NOMO-1 treated with dmso at 0.1 percent for 144 hours (cell line): ENCODE results near the gene MIGA2.

ENCODE experiments used
- DNase-seq: peaks from one replicate; lab custom pipeline; 2025; ENCODE audit not compliant: unreplicated experiment; lab: John Stamatoyannopoulos, UW

Gene MIGA2

DNA sequence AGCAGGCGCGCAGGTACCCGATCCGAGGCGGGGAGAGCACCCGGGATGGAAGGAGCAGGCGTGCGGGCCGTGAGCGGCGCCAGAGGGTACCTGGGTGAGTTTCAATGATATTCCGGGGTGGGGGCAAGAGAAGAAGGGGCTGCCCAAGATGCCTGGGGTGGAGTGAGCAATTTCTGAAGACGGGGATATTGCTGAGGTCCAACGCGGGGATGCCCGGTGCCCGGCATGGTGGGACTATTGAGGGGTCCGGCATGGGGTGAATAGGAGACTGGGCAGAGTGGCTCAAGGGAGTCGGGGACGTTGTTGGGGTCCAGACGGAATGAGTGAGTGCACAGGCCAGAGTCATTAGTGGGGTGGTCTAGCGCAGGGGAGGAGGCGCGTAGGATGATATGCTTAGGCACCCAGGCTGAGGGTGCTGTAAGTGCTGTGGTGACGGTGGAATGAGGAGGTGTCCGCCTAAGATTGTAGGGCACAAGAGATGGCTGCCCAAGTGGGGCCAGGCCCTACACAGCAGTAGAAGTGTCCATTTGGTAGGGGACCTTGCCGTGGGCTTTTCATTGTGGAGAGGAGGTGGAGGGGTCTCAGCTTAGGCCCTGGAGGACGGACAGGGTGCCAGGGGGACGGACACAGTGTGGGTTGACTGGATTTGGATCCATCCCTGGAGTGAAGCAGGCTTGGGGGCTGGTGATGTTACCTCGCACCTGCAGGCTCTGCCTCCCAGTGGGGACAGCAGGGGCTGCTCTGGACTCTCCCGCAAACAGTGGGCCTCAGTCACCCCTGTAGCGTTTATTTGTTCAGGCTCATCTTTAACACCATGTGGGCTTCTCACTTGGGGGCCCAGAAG is 719 bp downstream of the MIGA2 start:
- no peak for DNase-seq

DNA sequence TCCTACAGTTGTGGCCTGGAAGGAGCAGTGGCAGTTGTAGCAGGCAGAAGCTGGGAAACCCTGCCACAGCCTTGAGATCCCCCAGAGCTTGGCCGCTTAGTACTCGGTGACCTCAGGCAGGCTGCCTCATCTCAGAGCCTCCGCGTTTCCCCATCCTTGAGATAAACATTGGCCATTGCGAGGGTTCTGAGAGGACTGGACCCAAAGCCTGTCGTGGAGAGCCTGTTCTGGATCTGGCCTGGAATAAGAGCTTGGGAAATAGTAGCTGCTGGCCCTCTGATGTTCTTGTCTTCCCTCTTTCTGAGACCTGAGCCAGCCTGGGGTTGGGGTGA is 1.3 kb downstream of the MIGA2 start:
- DNase-seq, result no peak

DNA sequence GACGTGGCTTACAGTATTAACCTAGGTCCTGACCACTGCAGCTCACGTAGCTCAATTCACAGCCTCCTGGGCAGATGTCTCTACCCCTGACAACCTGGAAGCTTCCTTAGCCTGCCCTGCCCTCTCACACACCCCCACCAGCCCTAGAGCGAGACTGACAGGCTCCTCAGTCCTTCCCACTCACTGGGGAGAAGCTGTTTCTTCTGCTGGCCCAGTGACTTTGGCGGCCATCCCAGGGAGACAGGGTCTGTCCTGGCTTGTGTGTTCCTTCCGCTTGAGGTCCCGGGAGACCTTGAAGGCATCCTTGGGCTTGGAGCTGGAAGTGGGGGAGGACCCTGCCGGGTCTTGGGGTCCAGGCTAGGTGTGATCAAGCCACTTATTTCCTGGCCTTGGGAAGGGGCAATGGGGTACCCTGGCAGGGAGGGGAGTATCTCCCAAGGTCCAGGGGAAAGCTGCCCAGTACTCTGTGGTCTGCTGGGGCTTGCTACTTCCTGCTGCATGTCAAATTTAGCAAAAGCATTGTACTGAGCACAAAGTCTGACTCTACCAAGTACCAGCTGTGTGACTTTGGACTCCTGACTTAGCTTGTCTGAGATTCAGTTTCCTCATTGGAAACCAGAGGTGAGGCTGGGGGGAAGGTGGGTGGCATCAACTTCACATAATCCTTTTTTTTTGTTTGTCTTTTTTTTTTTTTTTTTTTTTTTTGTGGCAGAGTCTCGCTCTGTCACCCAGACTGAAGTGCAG is 1.9 kb downstream of the MIGA2 start:
- DNase-seq, result no peak

DNA sequence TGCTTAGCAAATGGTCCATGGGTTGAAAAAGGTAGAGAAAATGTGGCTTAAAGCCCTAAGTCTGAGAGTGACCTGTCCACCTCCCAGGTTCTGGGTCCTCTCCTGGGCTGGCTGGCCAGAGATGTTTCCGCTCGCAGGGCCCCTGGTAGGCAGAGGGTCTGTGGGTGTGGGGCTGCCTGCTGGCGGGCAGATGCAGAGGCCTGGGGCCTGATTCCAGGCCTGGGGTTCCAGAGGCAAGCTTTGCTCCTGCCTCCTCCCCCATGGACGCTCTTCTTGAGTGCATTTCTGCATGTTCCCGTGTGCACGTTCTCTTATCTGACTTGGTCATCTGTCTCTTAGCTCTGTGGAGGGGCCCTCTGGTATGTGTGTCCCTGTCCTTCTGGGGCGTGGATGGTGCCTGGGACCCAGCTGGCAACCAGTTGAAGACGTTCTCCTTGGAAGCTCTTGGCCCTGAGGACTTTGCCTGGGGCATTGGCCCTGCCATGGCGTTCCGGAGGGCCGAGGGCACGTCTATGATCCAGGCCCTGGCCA is 3.8 kb downstream of the MIGA2 start:
- no peak for DNase-seq

DNA sequence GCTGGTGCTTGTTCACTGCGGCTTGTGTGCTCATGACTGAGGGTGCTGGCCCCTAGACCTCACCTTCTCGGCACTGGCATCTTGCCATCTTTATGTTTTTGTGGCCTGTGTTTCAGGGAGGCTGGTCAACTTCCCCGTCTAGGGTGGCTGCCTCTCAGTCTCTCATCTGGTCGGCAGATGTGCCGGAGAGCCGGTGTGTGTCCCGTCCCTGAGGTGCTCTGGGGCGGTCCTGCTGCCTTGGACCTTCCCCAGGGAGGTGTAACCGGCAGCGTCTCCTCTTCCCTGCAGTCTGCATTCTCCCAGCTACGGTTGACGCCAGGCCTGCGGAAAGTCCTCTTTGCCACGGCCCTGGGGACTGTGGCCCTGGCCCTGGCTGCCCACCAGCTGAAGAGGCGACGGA is 5.6 kb downstream of the MIGA2 start:
- DNase-seq, result no peak

DNA sequence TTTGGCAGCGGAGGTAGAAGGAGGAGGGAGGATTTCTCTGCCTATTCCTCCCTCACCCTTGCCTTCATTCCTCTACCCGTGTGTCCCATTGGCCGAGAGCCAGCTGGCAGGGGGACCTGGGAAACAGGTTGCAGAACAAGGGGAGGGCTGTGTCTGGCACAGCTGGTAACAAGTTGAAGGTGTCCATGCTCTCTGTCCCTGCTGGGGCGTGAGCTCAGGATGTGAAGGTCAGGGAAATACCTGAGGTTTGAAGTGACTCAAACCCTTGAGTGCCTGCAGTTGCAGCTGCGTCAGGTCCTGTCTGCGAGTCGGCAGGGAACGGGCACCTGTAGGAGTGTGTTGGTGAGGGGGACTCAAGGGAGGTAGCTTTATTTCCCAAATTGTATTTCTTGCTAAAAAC is 16.2 kb downstream of the MIGA2 start:
- no peak for DNase-seq

DNA sequence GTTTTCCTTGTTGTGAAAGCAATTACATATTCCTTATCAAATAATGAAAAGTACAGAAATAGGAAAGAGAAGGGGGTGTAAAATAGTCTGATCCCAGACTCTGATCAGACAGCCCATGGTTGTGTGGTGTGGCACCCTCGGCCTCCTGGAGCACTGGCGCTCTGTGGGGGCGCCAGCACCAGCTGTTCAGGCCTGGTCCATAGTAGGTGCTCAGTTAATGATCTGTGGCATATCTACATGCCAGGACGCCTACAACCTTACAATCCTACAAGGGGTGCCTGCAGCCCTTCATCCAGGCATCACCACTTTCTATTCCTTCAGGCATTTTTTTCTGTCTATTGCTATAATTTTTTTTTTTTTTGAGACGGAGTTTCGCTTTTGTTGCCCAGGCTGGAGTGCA is 16.6 kb downstream of the MIGA2 start:
- no peak for DNase-seq

DNA sequence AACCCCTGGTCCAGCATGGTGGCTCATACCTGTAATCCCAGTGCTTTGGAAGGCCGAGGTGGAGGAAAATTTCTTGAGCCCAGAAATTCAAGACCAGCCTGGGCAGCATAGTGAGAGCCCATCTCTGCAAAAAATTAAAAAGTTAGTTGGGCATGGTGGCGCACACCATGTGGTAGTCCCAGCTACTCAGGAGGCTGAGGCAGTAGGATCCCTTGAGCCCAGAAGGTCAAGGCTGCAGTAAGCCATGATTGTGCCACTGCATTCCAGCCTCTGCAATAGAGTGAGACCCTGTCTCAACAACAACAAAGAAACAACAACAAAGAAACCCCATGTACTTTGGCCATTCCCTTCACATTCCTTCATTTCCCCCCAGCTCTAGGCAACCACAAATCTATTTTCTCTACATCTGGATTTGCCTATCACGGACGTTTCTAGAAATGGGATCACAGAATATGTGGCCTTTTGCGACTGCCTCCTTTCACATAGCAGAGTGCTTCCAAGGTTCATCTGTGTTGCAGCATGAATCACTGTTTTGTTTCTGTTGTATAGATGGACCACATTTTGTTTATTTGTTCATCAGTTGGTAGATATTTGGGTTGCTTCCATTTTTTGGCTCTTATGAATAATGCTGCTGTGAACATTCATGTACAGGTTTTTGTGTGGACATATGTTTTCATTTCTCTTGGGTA is 17.9 kb downstream of the MIGA2 start:
- no peak for DNase-seq

DNA sequence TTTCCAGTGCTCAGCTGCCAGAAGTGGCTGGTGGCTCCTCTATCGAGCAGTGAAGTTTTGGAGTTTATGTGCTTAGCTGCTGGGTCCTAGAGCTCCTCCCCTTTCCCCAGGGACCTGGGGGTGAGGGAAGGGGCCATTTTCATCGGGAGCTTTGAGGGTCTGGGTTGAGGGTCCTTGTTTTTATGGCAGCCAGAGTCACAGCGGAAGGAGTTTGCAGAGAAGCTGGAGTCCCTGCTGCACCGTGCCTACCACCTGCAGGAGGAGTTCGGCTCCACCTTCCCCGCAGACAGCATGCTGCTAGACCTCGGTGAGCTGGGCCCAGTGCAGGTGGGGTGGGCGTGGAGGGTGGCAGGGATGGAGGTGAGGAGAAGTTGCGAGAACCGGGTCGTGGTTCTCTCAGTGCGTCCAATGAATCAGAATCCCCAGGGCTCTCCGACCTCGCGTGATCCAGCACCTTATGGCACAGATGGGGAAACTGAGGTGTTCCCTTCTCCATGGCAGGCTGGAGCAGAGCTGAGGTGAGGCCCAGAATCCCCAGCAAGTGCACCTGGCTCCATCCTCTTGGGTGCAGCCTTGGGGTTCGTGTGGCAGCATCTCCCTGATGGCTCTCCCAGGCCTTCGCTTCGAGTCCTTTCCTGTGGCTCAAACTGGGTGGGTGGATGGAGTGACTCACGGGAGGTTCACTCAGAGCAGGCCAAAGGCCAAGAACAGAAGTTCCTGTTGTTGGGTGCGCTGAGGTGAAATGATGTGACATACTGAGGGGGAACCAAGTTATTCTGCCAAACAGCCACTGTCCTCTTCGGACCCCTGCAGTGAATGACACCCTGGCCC is 22.8 kb downstream of the MIGA2 start:
- no peak for DNase-seq

DNA sequence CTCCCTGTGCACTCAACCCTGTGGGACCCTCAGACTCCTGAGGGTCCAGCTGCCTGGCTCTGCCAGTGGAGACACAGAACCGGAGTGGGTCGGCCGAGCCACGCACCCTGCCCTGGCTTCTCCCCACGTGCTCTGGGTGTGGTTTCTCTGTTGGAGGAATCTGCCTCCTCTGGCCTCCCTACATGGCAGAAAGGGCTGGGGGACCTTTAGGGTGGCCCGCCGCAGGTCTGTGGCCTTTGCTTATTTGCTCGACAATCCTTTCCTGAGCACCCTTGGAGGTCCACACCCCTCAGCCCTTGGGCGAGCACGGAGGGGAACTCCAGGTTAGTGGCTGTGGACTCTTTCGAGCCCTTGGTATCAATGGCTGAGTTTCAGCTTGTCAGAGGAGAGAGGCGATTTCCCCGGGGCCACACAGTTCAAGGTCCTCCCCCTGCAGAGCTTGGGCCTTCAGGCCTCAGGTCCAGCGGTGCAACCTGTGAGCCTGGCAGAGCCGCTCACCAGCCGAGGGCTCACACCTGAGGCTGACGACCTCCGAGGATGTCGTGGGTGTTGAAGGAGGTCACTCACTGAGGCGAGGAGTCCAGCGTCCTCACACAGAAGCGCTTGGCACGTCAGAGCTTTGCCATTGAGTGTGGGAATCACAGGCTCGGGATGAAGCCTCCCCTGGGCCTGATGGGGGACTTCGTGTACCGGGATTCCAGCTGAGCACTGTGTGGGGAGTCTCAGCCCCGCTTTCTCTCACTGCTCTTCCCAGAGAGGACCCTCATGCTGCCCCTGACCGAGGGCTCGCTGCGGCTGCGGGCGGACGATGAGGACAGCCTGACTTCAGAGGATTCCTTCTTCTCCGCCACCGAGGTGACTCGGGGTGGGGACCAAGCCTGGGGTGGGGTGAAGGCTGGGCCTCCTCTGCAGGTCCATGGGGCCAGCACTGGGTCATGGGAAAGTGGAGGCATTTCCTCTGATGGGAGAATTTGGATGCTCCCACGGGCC is 23.7 kb downstream of the MIGA2 start:
- no peak for DNase-seq

DNA sequence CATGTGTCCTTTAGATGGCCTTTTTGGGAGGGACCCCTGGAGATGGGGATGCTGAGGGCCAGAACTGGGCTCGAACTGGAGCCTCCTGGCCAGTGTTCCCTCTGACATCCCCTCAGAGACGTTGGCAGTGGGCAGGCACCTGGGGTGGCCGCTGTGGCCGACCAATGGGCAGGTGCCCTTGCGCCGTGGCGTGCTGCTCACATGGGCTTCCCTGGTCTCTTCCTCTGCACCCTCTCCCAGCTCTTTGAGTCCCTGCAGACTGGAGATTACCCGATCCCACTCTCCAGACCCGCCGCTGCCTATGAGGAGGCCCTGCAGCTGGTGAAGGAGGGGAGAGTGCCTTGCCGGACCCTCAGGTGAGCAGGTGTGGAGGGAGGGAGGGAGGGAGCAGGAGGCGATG is 24.6 kb downstream of the MIGA2 start:
- DNase-seq, result no peak

DNA sequence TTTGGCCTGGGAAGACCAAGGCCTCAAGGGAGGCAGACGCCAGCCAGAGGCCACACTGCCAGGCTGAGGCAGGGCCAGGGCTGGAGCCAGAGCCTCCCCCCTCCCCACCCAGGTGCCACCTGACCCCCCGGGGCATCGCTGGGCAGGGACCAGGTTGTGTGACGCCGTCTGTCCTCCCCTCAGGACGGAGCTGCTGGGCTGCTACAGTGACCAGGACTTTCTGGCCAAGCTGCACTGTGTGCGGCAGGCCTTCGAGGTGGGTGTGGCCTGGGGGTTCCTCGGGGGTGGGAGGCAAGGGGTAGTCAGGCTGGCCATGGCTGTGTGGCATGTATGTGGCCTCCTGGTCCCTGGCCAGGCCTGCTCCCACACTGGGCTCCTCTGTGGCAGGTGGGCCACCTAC is 26.6 kb downstream of the MIGA2 start:
- no peak for DNase-seq

DNA sequence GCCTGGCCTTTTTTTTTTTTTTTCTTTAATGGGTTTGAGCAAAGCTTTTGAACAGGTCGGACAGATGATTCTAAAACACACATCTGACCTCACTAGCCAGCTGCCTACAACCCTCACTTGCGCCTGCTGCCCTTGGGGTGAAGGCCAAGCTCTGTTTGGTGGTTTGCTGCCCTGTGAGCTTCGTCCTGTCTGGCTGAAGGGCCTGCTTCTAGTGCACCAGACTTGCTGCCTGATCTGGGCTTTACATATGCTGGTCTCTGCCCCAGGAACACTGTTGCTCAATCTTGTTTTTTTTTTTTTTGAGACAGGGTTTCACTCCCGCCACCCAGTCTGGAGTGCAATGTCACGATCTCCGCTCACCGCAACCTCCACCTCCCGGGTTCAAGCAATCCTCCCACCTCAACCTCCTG is 28.1 kb downstream of the MIGA2 start:
- DNase-seq, result no peak

DNA sequence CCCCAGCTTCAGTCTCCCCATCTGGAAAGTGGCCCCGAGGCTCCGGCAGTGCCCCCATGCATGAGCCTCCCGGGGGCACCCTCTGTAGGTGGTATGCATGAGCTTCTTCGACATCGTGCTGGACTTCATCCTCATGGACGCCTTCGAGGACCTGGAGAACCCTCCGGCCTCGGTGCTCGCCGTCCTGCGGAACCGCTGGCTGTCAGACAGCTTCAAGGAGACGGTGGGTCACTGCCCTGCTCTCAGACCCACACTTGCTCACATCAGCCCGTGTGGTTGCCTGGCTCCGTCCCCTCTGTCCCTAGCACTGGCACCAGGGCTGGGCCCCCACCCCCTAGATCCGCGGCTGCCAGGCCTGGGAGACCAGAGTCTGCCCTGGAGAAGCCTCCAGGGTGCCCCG is 31.7 kb downstream of the MIGA2 start:
- no peak for DNase-seq

DNA sequence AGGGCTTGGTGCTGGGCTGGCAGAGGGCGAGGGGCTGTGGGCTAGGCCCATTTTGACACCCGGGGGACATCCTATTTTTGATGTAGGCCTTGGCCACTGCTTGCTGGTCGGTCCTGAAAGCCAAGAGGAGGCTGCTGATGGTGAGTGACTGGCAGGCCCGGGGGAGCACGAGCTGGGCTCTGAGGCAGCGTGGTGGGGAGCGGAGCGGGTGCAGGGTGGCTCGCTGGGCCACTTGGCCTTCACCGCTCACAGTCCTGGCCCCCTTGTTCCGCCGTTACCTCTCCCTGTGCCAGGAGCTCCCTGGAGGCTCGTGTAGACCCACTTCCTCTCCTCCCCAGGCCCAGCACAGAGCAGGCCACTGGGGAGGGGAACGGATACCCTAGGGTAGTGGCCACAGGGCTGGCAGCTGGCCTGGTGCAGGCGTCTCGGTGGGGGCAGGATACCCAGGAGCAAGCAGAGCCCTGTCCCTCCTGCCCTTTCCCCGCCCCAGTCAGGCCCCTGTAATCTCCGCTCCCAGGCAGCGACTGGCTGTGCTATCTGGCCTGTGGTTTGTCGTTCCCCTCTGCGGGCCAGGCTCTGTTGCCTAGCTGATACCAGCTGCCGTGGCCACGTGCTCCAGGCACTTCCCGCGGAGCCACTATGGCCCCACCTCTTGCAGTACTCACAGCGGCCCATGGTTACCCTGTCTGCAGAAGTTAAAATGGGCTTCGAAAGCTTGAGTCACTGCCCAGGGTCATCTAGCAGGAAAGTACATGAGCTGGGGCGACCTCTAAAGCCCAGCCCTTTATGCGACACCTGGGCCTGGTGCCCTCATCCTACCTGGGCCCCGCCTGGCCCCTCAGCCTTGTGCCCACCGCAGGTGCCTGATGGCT is 32.8 kb downstream of the MIGA2 start:
- peak; percentile 76 for DNase-seq

DNA sequence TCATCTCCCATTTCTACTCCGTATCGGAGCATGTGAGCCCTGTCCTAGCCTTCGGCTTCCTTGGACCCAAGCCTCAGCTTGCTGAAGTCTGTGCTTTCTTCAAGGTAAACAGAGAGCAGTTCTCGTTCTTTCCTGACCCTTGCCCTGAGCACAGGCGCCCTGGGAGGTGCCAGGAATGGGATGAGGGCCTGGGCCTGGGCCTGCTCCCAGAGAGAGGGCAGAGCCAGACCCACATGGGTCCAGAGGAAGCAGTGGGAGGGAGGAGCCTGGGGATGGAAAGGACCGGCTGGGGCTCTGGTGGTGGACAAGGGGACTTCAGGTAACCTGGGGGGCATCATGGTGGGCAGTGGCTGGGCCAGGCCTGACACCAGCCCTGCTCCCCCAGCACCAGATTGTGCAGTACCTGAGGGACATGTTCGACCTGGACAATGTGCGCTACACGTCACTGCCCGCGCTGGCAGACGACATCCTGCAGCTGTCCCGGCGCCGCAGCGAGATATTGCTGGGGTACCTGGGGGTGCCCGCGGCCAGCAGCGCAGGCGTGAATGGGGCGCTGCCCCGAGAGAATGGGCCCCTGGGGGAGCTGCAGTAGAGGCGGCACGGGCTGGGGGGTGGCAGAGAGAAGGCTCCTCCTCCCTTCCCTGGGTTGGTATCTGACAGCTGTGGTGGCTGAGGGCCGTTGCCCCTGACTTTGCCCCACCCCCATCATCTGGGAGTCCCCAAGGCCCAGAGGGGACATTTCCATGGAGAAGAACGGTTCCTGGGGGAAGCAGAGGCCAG is 33.6 kb downstream of the MIGA2 start:
- DNase-seq, result no peak

DNA sequence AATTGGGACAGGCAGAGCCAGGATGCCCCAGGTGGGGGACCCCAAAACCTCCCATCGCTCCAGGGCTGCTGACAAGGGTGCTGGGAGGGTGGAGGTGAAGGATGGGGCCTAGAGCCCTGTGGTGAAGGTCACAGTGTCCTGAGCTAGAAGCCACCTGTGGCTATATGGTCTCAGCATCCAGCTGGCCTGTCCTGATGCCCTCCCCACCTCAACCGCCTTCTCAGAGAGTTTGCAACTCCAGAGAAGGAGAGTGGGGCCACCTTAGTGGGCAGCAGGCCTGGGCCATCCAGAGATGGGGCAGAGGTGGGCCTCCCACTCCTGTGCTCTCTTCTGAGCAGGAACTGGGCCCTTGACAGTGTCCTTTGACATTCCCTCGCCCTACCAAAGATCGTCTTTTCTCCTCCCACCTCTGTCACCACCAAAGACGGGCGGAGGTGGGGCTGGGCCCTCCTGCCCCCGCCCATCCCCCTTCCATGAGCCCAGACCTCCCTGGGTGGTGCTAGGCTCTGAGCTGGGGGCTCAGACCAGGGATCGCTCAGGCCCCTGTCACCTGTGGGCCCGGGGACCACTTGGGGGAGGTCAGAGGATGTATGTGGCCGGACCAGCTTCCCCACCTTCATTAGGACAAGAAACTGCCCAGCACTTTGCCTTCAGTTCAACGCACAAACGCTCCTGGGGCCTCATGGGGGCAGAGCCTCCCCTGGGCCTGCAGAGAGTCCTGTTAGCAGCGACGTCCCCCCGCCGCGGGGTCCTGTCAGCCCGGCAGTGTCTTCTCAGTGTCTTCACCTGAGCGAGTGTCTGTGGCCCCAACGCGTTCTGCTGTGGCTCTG is 34.5 kb downstream of the MIGA2 start:
- DNase-seq, result no peak
